HG02943 (cell line): ENCODE results near the gene CRNKL1.

Experiments
- ATAC-seq: cut with Tn5 transposase; IDR thresholded peaks from one replicate; pipeline ENCODE4 v1.9.1; 2021; ENCODE audit warnings: mild to moderate bottlenecking, low read depth, moderate library complexity; ENCODE audit not compliant: unreplicated experiment

The CRNKL1 gene

DNA sequence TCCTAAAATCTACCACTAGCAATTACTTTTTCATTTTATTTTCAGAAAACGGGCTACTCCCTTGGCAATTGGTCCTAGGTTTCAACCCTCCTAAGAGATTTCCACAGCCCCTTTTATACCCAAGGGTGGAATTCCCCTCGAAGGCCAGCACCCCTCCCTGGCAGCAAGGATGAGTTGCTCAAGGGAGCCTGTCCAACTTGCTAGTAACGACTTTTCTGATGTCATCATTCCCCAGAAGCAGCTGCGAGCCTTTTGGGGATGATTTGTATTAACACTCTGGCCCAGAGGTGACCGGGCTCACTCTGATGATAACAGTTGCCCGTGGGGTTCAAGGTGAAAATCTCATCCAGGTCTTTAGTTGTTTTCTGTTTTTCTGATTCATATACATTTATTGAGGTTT lies 65.8 kb downstream of the CRNKL1 start:
- ATAC-seq = no peak
